ENCODE results near the gene IQGAP2.
"Not testable (repeated sequence)": the region's sequence is repeated elsewhere in the genome, so short reads cannot be mapped to it uniquely, and the experiment has no call there.

IQGAP2 gene

DNA sequence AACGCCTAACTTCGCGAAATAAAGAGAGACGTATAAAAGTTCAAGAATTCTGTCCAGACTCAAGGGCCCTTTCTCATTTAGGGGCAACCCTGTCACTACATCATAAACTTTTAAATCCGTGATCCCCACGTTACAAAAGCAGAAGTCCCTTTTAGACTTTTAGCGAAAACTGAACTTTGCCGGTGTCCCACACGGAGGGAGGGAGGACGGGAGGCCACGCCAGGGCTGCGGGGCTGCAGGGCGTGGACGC lies 312.3 kb downstream of the IQGAP2 start:
- DNase-seq (ENCODE audit: low read depth in 2 of 2), result no peak

DNA sequence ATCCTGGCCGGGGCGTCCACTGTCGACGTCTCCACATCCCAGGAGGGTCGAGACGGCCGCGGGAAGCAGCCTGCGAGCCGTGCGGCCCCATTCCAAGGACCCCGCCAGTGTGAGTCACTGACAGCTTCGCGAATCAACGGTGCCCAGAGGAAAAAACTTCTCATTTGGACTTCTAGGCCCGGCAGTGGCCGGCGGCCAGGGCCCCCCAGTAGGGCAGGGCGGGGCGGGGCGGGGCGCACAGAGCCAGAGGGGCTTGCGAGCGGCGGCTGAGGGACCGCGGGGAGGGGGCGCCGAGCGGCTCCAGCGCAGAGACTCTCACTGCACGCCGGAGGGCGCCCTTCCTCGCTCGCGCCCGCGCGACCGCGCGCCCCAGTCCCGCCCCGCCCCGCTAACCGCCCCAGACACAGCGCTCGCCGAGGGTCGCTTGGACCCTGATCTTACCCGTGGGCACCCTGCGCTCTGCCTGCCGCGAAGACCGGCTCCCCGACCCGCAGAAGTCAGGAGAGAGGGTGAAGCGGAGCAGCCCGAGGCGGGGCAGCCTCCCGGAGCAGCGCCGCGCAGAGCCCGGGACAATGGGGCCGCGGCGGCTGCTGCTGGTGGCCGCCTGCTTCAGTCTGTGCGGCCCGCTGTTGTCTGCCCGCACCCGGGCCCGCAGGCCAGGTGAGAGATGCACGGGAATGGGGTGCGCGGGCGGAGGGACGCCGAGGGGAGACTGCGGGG lies 312.8 kb downstream of the IQGAP2 start, which contains the start of gene F2R:
TSS of gene F2R (plus strand) at position 391 of the 720 bp plus-strand sequence. CDS start at position 573, 182 bp downstream.
- DNase-seq (ENCODE audit: low read depth in 2 of 2), result no peak

DNA sequence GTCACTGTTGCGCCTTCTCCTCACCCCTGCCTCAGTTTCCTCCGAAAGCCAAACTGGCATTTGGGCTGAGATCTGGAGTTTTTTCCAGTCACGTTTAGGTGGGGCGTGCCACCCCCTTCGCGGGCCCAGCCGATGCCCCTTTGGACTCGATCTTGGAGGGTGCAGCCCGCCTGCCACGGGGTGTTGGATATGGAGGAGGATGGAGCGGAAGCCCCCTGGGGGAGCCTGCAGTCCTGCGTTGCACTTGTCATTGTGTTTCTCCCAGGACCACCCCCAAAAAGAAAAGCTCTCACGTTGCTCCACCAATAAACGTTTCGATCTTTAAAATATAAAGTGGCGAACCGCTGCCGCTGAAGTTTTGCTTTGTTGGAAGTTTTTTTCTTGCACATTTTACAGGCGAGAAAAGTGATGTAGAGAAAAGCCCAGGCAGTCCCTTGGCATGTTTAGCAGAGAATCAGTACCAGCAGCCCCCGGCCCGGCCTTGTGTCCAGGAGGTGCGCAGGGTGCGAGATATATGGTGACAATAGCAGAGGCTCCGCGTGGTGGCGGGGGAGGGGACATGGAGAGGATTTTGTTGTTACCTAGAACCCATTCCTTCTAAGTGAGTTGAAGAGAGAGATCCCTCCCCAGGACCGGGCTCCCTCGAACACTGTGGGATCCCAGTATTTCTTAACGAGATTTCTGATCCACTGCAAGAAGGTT lies 313.5 kb downstream of the IQGAP2 start:
- DNase-seq (ENCODE audit: low read depth in 2 of 2), result no peak

DNA sequence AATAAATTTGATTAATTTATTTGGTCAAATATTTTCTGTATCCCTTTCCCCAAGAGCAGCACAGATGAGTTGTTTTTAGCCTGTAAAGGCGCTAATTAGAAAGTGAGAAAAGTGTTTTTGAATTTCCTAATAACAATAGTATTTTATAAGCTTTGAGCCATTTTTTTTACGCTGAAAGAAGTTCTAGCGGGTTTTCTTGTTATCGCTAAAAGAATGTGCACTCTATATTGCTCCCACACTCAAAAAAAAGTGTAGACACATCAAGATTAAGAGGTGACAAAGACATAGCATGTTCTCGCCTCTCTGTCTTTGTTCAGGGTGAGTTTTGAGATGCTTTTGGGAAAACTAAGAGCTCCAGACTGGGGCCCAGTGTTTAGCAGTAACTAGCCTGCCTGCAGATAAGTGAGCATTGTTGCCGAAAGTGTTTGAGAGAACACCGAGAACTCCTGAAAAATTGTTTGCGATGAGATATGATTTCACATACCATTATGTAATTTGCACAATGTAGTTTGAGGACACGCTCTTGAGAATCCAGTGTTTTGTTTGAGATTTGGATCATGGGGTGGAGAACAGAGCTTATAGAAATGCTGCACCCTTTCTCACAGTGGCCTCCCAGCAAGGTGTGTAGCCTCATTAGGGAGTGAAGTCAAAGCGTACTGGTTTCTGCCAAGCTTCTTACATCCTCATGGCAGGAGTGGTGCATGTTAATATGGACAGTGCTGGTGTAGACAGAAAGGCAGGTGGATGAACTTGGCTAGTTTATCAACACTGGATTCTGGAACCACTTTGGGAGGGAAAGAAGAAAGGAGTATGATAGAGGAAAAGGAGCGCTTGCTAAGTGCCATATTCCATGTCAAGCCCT lies 314.4 kb downstream of the IQGAP2 start:
- no peak for DNase-seq (ENCODE audit: low read depth in 2 of 2)

DNA sequence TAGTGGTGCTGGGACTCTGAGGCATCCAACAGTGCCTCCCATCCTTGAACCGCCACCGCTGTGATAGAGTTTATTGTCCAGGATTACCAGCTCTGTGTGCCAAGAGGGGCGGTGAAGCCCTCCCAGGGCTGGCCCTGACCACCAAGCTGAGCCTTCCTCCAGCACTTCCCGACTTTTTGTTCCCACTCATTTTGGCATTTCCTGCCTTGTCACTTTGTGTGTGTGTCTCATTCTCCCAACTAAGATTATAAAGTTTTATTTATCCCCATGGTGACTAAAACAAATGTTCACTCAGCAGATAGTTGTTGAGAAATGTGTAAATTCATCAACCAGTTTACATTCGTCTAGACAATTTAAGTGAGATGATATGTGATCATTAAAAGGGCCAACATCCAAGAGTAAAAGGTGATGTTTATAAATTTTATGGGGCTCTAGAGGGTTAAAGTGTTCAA lies 315.3 kb downstream of the IQGAP2 start:
- DNase-seq (ENCODE audit: low read depth in 2 of 2), result no peak

DNA sequence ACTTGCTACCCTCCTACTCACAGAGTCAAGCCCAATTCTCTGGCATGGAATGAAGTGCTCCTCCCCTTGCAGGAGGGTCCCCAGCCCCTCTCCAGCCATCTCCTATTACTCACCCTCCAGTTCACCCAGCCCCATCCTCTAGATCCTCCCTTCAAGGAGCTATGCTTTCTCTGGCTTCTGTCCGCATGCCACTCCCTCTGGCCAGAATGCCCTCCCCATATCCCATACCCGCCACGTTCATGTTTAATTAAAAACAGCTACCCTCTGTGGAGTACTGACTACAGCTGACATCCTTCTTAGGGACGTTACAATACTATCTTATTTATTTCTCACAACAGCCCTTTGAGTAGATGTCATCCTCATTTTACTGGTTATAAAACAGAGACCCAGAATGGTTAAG lies 315.8 kb downstream of the IQGAP2 start:
- DNase-seq (ENCODE audit: low read depth in 2 of 2), result no peak

DNA sequence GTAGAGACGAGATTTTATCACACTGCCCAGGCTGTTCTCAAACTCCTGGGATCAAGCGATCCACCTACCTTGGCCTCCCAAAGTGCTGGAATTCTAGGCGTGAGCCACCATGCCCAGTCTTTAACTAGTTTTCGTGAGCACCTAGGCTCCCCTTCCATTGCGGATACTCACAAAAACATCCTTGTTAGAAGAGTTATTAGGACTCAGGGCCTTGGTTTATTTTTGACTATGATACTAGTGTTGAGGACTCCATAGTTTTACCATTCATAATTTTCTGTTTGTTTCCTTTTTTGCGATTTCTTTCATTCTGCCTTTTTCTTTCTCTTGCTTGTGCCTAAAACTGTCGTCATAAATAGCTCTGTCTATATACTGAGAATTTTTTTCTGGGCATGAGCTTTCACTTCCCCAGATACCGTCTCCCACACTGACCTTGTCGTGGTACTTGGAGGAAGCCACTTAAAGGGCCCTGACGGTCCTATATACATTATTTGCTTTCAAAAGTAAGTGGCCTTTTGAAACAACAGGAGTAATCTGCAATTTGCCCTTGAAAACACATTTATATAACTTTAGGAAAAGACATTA lies 318.0 kb downstream of the IQGAP2 start:
- DNase-seq (ENCODE audit: low read depth in 2 of 2), result no peak

DNA sequence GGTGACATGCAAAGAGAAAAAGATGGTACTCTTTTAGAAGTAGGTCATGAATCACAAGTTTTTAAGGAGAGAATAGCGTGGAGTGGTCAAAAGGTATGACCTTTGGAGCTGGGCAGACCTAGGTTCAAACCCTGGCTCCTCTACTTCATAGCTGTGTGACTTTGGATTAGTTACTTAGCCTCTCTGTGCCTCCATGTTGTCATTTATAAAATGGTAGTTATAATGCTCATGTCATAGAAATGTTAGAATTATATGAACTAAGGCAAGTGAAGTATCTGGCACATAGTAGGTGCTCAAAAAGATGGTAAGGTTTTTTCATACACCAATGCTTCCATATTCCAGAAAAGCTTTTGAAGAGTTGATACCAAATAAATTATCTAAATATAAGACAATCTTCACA lies 320.2 kb downstream of the IQGAP2 start:
- DNase-seq (ENCODE audit: low read depth in 2 of 2), result no peak

DNA sequence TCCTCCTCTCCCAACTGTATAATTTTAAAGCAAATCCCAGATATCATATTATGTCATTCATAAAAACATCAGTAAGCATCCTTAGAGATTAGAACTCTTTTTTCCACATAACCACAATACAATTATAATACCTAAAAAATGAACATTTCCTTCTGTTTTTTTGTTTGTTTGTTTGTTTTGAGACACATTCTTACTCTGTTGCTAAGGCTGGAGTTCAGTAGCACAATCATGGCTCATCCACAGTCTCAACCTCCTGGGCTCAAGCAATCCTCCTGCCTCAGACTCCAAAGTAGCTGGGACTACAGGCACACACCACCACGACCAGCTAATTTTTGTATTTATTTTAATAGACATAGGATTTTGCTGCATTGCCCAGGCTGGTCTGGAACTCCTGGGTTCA lies 320.8 kb downstream of the IQGAP2 start:
- DNase-seq (ENCODE audit: low read depth in 2 of 2), result no peak

DNA sequence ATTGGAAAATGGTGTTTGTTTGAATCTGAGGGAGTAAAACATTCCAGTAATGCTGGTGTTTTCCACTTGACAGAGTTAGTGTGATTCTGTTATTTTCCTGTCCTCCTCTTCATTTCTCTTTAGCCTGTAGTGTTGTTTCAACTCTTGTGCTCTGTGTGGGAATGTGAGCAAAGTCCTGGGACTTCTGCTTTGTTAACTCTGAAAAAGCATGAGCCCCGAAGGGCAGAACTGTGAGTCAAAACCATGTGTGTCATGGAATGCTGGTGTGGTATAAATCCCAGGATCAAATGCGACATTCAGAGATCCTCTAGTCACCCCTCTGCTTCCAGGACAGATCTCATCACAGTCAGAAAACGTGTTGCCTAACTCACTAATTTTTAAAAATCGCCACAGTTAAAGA lies 321.8 kb downstream of the IQGAP2 start:
- DNase-seq (ENCODE audit: low read depth in 2 of 2), result no peak

DNA sequence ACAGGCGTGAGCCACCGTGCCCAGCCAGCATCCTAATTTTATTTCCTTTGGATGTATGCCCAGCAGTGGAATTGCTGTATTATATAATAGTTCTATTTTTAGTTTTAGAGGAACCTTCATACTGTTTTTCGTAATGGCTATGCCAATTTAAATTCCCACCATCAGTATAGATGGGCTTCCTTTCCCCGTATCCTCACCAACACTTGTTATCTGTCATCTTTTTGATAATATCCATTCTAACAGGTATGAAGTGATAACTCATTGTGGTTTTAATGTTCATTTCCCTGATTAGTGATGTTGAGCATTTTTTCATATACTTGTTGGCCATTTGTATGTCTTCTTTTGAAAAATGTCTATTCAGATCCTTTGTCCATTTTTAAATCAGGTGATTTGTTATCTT lies 325.9 kb downstream of the IQGAP2 start:
- no peak for DNase-seq (ENCODE audit: low read depth in 2 of 2)

DNA sequence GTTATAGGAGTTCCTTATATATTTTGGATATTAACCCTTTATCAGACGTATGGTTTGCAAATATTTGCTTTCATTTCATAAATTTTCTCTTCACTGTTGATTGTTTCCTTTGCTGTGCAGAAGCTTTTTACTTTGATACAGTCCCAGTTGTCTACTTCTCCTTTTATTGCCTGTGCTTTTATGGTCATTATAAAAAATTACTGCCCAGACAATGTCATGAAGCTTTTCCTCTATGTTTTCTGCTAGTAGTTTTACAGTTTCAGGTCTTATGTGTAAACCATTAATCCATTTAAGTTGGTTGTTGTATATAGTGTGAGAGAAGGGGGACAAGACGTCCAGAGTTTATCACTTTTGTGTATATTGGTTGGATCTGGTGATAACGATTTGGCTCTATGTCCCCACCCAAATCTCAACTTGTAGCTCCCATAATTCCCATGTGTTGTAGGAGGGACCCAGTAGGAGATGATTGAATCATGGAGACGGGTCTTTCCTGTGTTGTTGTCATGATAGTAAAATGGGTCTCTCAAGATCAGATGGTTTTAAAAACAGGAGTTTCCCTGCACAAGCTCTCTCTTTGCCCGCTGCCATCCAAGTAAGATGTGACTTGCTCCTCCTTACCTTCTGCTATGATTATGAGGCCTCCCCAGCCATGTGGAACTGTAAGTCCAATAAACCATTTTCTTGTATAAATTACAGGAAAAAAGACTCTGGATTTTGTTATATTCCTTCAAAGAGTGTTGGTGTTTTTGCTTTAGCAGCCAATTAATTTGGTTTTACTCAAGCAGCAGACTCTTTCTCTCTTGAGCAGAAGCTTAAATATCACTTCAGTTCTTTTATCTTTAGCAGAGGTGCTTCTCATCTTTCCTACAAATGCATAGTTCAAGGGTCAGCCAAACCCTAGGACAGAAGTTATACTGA lies 326.5 kb downstream of the IQGAP2 start:
- DNase-seq (ENCODE audit: low read depth in 2 of 2), result no peak

DNA sequence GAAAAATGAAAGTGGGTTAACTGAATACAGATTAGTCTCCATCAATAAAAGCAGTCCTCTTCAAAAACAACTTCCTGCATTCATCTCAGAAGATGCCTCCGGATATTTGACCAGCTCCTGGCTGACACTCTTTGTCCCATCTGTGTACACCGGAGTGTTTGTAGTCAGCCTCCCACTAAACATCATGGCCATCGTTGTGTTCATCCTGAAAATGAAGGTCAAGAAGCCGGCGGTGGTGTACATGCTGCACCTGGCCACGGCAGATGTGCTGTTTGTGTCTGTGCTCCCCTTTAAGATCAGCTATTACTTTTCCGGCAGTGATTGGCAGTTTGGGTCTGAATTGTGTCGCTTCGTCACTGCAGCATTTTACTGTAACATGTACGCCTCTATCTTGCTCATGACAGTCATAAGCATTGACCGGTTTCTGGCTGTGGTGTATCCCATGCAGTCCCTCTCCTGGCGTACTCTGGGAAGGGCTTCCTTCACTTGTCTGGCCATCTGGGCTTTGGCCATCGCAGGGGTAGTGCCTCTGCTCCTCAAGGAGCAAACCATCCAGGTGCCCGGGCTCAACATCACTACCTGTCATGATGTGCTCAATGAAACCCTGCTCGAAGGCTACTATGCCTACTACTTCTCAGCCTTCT lies 329.4 kb downstream of the IQGAP2 start:
- DNase-seq (ENCODE audit: low read depth in 2 of 2), result no peak

DNA sequence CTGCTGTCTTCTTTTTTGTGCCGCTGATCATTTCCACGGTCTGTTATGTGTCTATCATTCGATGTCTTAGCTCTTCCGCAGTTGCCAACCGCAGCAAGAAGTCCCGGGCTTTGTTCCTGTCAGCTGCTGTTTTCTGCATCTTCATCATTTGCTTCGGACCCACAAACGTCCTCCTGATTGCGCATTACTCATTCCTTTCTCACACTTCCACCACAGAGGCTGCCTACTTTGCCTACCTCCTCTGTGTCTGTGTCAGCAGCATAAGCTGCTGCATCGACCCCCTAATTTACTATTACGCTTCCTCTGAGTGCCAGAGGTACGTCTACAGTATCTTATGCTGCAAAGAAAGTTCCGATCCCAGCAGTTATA lies 329.9 kb downstream of the IQGAP2 start:
- no peak for DNase-seq (ENCODE audit: low read depth in 2 of 2)

DNA sequence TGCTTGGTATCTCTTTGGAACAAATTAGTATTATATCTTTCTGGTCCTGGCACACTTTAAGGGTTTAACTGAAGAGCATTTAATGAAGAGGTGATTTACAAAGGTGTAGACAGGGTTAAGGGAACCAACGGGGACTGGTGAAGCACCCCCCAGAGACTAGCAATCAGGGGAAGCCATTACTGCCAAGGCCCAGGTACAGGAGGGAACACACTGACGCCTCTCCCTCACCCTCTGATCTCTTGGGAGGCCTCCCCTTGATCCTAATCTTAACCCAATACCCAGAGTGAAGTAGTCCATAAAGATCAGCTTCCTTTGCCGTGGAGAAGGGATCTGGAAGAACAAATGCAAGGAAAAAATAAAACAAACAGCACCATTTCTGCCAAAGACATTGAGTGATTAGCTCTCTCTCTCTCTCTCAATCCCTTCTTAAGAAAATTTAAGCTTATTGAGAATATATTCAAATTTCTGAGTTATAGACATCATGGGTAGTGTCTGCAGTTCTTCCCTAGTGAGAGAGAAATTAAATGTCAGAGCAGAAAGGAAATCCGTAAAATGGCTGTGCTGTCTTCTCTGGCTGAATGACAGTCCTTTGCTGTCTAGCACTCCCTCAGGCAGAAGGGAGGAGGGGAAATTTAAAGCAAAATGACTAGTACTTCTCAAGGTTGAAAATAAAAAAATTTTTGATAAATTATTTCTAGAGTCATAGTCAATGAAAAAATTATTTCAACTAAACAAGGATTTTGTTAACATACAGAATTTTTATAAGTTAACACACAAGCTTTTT lies 332.9 kb downstream of the IQGAP2 start:
- DNase-seq (ENCODE audit: low read depth in 2 of 2), result no peak

DNA sequence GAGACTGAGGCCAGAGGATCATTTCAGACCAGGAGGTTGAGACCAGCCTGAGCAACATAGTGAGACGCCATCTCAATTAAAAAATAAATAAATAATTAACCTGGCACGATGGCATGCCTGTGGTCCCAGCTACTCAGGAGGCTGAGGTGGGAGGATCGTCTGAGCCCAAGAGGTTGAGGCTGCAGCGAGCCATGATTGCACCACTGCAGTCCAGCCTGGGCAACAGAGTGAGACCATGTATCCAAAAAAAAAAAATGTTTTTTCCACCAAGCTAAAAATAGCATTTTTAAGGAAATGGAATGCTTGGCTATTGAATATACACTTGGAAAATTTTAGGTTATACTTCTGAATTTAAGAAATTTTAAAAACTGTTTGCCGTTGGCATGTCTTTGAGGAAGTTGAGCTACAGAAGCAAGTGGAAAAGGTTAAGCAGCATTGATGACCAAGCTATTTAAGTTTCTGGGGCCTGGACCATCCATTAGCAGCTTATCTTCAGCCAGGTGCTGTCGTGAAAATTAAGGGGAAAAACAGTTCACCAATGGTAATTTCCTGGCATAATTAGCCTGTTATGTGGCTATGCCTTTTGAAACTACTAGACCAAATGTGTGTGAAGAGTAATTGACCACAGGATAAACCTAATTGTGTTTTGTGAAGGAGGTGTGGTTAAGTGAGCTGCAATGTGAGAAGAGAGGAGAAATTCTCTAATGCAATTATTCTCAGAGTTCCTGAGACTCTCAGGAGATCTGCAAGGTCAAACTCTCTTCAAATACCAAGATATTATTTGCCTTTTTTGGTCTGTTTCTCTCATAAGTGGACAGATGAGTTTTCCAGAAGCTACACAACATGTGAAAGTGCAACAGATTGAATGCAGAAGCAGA lies 333.8 kb downstream of the IQGAP2 start:
- no peak for DNase-seq (ENCODE audit: low read depth in 2 of 2)

DNA sequence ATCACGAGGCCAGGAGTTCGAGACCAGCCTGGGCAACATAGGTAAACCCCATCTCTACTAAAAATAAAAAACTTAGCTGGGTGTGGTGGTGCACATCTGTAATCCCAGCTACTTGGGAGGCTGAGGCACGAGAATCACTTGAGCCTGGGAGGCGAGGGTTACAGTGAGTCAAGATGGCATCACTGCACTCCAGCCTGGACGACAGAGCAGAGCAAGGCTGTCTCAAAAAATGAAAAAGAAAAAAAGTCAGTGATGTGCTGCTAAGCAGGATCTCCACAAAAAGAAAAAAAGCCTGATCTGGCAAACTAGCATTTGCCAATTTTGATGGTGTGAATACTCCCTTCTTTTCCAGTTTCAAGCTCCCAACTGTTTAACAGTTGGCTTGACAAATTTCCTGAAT lies 334.8 kb downstream of the IQGAP2 start:
- DNase-seq (ENCODE audit: low read depth in 2 of 2), result no peak

DNA sequence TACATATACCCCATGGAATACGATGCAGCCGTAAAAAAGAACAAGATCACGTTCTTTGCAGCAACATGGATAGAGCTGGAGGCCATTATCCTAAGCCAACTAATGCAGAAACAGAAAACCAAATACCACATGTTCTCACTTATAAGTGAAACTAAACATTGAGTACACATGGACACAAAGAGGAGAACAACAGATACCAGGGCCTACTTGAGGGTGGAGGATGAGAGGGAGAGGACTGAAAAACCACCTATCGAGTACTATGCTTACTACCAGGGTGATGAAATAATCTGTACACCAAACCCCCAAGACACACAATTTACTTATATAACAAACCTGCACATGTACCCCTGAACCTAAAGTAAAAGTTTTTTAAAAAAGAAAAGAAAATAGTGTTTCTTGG lies 338.4 kb downstream of the IQGAP2 start:
- not testable (repeated sequence) for DNase-seq (ENCODE audit: low read depth in 2 of 2)

DNA sequence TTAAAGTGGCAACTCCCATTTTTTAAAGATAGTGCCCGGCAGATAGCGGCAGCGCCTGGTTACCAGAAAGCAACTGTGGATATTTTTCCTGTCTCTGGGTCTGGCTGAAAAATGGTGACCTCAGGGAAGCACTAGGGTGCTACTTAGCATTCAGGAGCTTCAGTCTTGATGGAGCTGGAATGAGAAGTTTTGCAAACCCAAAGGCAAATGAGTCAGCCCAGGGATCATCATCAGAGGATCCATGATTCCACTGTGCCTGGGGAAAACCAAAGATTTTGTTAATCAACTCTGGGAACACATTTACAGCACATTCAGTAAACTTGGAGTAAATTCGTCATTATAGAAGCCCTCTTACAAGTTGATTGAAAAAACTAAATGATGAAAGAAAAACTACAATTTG lies 339.5 kb downstream of the IQGAP2 start:
- no peak for DNase-seq (ENCODE audit: low read depth in 2 of 2)

Data from stimulated activated CD8-positive, alpha-beta memory T cell treated with anti-CD3 and anti-CD28 coated beads, Interleukin-7, amount 100 ng/mL, for 1 hour (primary cell).